Ovary (tissue), 3 donors: ENCODE results near the gene INVS.

ENCODE experiments used
- POLR2A ChIP-seq: fragments of 450-650 bp; IDR thresholded peaks from one replicate; pipeline ENCODE4 v1.6.1; 2017; ENCODE audit warnings: antibody characterized with exemption, mild to moderate bottlenecking, moderate library complexity
- TF ChIP-seq, protein P1 (sequence below), 3 donors: fragments of 450-650 bp in 2 of 3; fragments of 200-600 bp in 1 of 3; IDR thresholded peaks; one replicate each; pipeline versions ENCODE4 v1.5.1 to v1.8.0; 2016 to 2022; ENCODE audit warnings: antibody characterized with exemption in 3 of 3, mild to moderate bottlenecking in 1 of 3
- donor health status: DM: no; HTN: no; CAD: no.

DNA sequence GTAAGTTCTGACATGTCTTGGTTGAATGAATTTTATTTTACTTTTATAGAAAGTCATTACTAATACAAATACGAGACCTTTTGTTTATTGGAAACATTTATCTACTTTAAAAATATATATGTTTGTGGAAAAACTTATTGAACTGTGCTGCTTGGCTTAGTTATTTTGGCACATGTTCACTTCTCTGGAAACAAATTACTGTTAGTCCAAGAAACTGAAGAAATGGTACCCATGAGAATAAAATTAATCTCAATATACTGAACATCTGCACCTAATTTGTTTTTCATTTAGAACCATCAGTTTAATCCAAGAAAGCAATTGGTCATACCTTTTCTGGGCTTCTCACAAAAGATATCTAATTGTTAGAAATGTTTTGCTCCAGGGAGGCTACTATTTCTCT, 32.2 kb downstream of the INVS start:
- TF ChIP-seq, protein P1, sequence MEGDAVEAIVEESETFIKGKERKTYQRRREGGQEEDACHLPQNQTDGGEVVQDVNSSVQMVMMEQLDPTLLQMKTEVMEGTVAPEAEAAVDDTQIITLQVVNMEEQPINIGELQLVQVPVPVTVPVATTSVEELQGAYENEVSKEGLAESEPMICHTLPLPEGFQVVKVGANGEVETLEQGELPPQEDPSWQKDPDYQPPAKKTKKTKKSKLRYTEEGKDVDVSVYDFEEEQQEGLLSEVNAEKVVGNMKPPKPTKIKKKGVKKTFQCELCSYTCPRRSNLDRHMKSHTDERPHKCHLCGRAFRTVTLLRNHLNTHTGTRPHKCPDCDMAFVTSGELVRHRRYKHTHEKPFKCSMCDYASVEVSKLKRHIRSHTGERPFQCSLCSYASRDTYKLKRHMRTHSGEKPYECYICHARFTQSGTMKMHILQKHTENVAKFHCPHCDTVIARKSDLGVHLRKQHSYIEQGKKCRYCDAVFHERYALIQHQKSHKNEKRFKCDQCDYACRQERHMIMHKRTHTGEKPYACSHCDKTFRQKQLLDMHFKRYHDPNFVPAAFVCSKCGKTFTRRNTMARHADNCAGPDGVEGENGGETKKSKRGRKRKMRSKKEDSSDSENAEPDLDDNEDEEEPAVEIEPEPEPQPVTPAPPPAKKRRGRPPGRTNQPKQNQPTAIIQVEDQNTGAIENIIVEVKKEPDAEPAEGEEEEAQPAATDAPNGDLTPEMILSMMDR (IDR thresholded peaks at IDR 0.05), result no peak
- TF ChIP-seq POLR2A, result no peak
